Inferior parietal cortex (tissue), 1 donor: ENCODE results near the gene OLFML3.
A peak's percentile ranks its signal among the peaks of the same experiment; 100 is the strongest.
"Not testable (repeated sequence)": the region's sequence is repeated elsewhere in the genome, so short reads cannot be mapped to it uniquely, and the experiment has no call there.

Source experiments
- DNase-seq: peaks from one replicate; pipeline ENCODE4 v3.0.0-alpha.2; 2016; ENCODE audit errors: extremely low spot score

OLFML3 gene, protein sequence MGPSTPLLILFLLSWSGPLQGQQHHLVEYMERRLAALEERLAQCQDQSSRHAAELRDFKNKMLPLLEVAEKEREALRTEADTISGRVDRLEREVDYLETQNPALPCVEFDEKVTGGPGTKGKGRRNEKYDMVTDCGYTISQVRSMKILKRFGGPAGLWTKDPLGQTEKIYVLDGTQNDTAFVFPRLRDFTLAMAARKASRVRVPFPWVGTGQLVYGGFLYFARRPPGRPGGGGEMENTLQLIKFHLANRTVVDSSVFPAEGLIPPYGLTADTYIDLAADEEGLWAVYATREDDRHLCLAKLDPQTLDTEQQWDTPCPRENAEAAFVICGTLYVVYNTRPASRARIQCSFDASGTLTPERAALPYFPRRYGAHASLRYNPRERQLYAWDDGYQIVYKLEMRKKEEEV

DNA sequence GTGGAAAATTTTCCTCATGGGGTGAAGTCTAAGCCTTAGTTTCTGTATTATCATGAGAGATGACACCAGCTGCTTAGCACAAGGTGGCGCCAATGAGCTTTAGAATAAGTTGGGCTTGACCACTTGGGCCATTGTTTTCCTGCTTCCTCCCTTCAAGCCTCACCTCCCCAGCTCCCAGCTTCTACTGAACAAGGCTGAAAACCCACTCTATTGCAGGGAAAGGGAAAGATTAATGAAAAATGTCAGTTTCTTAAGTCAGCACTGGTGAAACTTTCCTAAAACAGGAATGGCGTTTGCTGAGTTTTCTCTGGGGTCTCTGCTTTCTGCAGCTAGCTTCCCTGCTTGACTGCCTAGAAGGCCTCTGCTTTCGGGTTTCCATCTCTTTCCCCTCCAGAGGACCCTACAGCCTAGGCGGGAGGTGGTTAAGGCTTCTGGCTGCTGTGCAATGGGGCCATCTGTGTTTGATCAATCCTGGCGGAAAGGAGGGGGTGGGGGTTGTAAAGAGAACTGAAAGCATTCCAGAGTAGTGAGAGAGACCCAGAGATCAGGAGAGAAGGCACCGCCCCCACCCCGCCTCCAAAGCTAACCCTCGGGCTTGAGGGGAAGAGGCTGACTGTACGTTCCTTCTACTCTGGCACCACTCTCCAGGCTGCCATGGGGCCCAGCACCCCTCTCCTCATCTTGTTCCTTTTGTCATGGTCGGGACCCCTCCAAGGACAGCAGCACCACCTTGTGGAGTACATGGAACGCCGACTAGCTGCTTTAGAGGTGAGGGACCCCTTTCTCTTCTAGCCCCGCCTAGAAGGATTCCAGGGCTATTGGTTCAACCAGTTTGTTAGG, at the start of gene OLFML3:
Gene OLFML3, plus strand, starts transcription at position 612 of the 840 bp plus-strand sequence. Its CDS starts 43 bp downstream, at position 655.
- peak; percentile 90 for DNase-seq

DNA sequence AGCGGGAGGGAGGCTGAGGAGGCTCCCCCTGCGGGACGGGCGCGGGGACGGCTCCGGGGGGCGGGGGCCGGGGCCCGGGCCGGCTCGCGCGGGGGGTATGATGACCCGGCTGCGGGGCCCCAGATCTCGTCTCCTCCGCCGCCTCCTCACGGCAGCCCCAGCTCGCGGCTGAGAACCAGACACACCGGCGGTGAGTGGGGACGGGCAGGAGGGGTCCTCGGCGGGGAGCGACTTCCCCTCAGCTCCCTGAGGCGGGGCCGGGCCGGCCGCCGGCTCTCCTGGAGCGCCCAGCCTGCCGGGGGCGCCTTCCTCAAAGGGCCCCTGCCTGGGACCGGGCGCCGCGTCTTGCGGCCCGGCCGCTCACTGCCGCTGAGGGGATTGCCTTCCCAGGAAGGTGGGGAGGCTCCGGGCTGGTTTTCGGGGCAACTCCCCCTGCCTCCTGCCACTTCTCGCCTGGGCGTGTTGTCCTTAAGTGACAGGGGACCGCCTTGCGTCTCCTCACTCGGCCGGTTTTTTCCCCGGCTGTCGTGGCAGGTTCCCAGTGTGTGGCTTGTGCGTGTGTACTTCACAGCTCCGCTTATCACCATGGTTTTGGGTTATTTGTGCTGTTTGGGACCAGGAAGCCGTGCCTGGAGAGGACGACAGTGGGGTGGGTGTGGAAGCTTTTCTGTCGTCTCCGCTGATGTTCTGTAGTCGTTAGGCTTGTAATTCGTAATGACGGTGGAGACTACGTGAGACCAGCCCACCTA, 49.4 kb upstream of the OLFML3 start:
- DNase-seq, result no peak

DNA sequence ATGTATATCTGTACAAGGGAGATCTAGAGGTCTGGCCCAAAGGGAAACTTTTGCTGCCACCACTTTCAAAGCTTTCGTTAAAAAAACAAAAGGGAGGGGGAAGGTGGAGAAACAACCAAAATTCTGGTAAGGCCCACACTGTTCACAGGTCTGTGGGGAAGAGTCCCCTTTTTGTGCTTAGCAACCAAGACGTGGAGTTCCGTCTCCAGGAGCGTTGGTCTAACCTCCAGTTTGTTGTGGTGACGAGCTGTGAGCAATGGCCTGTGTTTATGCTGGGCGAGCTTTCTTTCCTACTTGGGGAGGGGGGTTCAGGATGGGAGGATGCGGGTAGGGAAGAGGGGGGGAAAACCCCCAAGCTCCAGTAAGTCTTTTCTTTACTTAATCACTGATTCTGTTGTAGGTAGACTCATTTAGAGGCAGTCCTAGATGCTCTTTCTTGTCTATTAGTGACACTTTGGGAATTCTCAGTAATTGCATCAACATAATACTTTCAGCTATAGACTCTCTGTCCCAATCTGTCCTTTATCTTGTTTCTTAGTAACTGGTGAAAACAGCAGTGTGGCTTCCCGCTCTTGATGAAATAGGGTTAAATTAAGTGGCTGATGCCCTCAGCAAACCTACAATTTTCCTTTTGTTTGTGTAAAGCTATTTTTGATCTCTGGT, 48.6 kb upstream of the OLFML3 start:
- no peak for DNase-seq

DNA sequence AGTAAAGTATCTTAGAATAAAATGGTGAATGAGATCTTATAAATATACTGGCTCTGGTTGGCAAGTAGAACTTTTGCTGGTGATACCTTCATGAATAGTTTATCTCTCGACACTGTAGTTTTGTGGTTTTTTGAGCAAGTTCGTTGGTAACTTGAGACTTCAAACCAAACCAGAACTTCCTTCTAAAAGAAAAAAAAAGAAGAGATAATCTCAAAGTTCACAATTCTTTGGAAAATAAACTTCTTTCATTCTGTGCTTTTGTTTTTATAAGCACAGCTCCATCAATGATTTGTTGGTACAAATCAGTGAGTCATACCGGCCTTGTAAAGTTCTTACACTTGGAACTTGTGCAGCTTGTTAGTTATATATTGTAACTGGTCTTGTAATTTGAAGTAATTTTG, 47.8 kb upstream of the OLFML3 start:
- DNase-seq, result no peak

DNA sequence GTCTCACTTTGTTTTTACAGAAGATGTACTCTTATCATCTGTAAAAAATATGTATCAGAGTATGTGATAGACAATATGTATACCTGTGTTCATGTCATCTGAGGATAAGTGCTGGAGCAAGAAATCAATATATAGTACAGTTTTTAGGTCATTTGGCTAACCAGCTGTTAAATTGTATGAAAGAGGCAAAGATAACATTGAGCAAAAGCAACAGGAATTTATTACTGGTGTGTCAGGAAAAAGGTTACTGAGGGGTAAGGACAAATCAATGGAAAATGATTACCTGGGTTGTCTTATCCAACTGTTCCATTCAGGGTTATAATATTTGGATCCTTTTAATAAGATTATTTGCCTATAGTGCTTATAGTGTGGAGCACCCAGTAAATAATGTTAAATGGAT, 45.3 kb upstream of the OLFML3 start:
- no peak for DNase-seq

DNA sequence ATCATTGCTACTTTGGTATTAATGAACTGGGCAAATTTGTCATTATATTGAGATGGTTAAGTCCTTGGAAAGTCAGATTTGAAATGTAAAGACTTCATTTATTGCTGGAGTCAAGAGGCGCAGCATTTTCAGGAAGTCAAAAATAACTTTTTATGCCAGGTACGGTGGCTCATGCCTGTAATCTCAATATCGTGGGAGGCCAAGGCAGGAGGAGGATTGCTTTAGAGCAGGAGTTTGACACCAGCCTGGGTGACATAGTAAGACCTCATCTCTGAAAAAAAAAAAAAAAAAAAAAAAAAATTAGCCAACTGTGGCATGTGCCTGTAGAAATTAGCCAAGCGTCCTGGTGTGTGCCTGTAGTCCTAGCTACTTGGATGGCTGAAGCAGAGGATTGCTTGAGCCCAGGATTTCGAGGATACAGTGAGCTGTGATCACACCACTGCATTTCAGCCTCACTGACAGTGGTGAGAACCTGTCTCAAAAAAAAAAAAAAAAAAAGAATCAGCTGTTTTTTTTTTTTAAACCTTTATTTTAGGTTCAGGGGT, 44.7 kb upstream of the OLFML3 start:
- no peak for DNase-seq

DNA sequence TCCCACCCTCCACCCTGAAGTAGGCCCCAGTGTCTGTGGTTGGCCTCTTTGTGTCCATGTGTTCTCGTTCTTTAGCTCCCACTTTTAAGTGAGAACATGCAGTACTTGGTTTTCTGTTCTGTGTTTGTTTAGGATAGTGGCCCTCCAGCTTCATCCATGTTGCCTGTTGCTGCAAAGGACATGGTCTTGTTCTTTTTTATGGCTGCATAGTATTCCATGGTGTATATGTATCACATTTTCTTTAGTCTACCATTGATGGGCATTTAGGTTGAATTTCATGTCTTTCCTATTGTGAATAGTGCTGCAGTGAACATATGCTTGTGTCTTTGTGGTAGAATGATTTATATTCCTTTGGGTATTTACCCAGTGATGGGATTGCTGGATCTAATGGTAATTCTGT, 44.1 kb upstream of the OLFML3 start:
- DNase-seq, result no peak

DNA sequence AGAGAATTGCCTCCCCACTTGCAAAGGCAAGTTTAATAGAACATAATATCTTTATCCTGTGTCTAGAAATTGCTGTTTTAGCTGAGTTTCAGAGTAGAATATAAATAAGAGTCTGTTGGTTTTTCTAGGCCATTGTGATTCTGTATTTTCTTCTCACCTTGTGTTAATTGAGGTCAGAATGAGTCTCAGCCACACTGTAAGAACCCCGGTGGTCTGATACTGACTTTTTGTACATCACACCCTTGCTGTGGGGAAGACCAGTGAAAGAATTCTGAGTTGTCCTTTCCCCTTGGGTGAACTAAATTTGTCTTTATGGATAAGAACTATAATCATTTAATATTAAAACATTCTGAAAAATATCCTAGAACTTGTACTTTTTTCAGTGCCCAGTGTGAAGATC, 43.3 kb upstream of the OLFML3 start:
- no peak for DNase-seq

DNA sequence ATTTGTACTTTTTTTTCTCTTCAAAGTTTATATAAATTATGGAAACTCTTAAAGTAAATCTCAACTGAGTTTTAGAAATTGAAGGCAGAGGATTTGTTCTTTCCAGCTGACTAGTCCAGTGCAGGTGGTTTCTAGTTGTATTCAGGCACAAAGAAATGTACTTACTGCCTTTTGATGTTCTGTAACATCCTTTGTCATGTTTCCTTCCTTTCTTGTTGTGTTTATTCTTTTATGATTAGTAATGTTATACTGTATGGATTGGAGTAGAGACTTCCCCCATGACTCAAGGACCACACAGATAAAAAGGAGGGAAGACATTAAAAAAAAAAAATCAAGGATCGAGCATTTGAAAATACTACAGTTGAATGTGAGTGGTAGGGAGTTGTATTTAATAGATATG, 42.1 kb upstream of the OLFML3 start:
- DNase-seq, result no peak

DNA sequence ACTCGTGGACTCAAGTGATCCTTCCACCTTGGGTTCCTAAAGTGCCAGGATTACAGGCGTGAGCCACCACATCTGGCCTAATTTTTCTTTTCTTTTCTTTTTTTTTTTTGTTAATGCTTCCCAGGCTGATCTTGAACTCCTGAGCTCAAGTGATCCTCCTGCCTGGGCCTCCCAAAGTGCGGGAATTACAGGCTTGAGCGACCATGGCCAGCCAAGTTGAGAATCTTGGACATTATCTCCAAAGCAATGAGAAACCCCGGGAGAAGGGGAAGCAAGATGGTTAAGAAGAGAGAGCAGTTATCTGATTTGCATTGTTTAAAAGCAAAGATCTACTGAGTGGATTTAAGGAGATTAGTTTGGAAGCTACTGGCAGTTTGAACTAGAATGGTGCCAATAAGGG, 41.1 kb upstream of the OLFML3 start:
- DNase-seq, result no peak

DNA sequence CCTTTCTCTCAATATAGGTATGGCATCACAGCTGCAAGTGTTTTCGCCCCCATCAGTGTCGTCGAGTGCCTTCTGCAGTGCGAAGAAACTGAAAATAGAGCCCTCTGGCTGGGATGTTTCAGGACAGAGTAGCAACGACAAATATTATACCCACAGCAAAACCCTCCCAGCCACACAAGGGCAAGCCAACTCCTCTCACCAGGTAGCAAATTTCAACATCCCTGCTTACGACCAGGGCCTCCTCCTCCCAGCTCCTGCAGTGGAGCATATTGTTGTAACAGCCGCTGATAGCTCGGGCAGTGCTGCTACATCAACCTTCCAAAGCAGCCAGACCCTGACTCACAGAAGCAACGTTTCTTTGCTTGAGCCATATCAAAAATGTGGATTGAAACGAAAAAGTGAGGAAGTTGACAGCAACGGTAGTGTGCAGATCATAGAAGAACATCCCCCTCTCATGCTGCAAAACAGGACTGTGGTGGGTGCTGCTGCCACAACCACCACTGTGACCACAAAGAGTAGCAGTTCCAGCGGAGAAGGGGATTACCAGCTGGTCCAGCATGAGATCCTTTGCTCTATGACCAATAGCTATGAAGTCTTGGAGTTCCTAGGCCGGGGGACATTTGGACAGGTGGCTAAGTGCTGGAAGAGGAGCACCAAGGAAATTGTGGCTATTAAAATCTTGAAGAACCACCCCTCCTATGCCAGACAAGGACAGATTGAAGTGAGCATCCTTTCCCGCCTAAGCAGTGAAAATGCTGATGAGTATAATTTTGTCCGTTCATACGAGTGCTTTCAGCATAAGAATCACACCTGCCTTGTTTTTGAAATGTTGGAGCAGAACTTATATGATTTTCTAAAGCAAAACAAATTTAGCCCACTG, 38.7 kb upstream of the OLFML3 start:
- DNase-seq, result no peak

DNA sequence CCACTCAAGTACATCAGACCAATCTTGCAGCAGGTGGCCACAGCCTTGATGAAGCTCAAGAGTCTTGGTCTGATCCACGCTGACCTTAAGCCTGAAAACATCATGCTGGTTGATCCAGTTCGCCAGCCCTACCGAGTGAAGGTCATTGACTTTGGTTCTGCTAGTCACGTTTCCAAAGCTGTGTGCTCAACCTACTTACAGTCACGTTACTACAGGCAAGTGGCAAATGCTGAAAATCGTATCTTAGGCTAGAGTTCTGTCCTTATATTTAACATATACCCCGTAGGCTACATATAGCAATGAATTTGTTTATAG, 38.1 kb upstream of the OLFML3 start:
- DNase-seq, result no peak

DNA sequence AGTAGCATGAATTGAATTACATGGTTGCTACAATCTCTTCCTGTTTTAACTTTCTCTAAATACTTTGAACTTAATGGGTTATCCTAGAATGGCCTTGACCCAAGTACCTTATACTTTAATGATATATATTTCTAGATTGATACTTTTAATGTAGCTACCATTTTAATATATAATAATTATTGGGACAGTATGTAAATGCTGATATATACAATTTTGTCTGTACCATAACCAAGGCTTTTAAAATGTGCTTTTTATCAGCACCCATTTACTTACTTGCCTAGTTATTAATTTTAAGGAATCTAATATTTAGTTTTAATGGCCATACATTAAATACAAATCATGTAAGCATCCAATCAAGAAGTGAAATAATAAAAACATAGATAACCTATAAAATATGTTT, 36.7 kb upstream of the OLFML3 start:
- DNase-seq, result no peak

DNA sequence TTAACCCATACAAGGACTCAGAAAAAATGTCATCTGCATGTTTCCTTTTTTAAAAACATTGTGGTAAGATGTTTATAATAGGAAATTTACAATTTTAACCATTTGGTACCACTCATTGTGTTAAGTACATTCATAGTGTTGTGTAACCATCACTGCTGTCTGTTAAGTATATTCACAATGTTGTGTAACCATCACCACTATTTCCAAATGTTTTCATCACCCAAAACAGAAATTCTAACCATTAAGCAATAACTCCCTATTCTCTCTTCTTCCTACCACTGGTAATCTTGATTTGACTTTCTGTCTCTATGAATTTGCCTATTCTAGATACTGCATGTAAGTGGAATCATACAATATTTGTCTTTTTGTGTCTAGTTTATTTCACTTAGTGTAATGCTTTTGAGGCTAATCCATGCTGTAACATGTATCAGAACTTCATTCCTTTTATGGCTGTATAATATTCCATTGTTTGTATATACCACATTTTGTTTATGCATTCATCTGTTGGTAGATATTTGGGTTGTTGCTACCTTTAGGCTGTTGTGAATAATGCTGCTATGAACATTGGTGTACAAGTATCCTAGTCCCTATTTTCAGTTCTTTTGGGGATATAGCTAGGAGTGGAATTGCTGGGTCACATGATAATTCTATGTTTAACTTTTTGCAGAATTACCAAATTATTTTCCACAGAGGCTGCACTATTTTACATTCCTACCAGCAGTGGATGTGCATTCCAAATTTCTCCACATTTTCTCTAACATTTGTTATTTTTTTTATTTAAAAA, 36.1 kb upstream of the OLFML3 start:
- DNase-seq, result no peak

DNA sequence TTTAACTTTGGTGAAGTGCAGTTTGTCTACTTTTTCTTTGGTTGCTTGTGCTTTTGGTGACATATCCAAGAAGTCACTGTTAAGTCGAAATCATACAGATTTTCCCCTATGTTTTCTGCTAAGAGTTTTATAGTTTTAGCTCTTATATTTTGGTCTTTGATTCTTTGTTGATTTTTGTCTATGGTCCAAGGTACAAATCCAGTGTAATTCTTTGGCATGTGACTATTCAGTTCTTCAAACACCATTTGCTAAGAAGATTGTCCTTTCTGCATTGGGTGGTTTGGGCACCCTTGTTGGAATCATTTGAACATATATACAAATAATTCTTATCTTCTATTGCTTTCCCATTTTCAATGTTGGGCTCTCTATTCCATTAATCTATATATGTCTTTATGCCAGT, 33.9 kb upstream of the OLFML3 start:
- DNase-seq, result no peak

DNA sequence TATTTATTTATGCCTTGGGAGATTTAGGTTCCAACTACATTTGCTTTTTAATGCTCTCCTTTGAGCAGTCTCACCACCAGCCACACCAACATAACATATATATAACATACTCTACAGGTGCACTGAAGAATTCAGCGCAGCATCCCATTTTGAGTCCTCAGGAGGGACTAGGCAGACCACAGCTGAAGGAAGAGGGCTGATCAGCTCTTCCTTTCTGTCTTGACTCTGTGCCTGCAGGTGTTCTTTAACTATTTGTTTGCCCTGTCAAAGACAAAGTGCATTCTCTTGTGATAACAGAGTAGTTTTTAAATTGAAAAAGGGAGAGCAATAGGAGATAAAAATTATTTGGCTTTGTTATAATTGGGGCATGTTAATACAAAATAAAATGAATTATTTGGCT, 33.2 kb upstream of the OLFML3 start:
- DNase-seq, result no peak

DNA sequence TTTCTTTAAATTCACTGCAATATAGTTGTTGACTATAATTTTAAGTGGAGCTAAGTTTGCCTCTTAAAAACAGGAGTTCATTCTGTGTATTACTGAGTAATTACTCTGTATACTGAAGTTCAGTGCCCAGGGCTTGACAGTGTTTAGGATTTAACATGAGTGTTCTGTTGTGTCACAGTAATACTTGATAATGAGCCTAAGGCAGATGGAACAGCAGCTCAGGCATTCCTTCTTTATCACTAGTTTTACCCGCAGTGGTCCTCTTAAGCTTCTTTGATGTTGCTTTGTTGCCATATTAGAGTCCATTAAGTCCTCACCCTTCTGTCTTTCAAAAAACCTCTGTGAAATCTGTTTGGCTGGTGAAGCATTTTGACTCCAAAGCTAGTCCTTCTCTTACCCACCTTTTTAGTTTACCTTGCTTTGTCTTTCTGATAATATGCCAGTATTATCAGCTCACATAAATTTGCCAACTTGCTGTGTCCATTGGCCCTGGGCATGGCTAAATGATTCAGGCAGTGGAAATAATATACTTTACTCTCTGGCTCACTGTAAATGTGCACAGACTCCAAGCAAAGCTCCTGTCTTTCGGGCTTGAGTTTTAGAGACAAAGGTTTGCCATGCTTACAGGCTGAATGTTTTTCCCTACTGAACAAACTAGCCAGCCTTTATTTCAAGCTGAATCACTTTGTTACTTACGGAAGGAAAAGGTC, 32.4 kb upstream of the OLFML3 start:
- DNase-seq, result no peak

DNA sequence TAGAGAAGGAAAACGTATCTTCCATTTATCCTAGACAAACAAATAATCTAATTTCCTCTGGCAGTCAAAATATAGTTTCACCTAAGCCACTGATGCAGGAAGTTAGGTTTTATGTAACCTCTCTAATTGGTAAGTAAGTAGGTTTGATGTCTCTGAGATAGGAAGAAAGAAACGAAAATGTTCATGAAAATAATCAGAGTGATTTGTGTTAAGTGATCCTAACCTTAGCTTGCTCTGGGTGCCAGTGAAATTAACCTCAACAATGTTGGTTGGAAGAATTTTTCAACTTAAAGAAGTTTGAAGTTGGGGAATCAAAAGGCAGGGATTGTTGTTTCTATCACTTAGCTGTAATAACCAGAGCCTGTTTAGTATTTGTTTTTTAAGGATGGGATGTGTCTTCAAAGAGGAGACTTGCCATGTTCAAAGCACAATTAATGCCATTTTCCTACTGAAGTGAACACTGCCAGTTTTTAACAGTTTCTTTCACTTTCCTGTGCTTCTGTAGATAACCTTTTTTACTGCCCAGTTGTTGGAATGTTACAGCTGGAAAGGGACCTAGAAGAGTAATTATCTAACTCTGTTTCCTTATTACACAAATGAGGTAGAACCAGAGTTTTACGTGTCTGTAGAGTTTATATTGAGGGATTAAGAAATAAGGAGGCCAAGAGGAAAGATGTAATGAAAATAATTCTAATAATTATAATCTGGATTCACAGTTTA, 31.7 kb upstream of the OLFML3 start:
- no peak for DNase-seq

DNA sequence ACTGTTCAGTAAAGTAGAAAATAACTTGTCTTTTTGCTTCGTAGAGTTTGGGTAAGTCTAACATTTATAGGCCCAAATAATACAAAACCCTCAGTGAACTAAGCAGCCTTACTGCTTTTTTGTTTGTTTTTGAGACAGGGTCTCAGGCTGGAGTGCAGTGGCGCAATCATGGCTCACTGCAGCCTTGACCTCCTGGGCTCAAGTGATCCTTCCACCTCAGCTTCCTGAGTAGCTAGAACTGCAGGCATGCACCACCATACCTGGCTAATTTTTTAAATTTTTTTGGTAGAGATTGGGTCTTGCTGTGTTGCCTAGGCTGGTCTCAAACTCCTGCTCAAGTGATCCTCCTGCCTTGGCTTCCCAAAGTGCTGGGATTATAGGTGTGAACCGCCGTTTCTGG, 31.1 kb upstream of the OLFML3 start:
- not testable (repeated sequence) for DNase-seq
